Gastroesophageal sphincter (tissue), 4 donors: ENCODE results near the gene KIAA0825. TPM values are rescaled to one million over a fixed set of nuclear protein-coding genes. Genes with fewer than 3 reads are reported as not detected.

Source experiments
- ATAC-seq: fragments of 150-250 bp; one replicate; pipeline ENCODE4 v1.9.1; 2016; ENCODE audit warnings: mild to moderate bottlenecking, moderate library complexity
- H3K27ac ChIP-seq, 4 donors: fragments of 200-600 bp; sonication (generic) in 3 of 4; 1 replicate in 3 of 4; 2 replicates in 1 of 4; pipeline ENCODE4 v1.5.1; 2016 to 2019
- H3K27me3 ChIP-seq: fragments of 200-600 bp; sonication (generic); one replicate; pipeline ENCODE4 v1.5.1; 2019
- H3K36me3 ChIP-seq, 2 donors: fragments of 200-600 bp; sonication (generic); one replicate each; pipeline ENCODE4 v1.5.1; 2019; ENCODE audit warnings: control low read depth in 1 of 2
- H3K4me1 ChIP-seq, 3 donors: fragments of 200-600 bp; sonication (generic); 1 replicate in 2 of 3; 2 replicates in 1 of 3; pipeline ENCODE4 v1.5.1; 2016 to 2019; ENCODE audit warnings: control low read depth in 2 of 3
- H3K4me3 ChIP-seq, 2 donors: fragments of 200-600 bp; sonication (generic); one replicate each; pipeline ENCODE4 v1.5.1; 2019; ENCODE audit warnings: mild to moderate bottlenecking in 1 of 2, moderate library complexity in 1 of 2
- H3K9me3 ChIP-seq, 3 donors: fragments of 200-600 bp; sonication (generic); one replicate each; pipeline ENCODE4 v1.5.1; 2017 to 2019; ENCODE audit warnings: control low read depth in 2 of 3
- EP300 ChIP-seq: sonication (generic); formaldehyde crosslinking; IDR thresholded peaks from one replicate; pipeline ENCODE4 v1.6.1; 2017; ENCODE audit warnings: antibody characterized with exemption, mild to moderate bottlenecking
- POLR2A ChIP-seq, 2 donors: fragments of 450-650 bp; IDR thresholded peaks; one replicate each; pipeline ENCODE4 v1.6.1; 2017; ENCODE audit warnings: antibody characterized with exemption in 2 of 2, mild to moderate bottlenecking in 2 of 2, moderate library complexity in 1 of 2
- POLR2AphosphoS5 ChIP-seq: sonication (generic); formaldehyde crosslinking; IDR thresholded peaks from one replicate; pipeline ENCODE4 v1.6.1; 2017; ENCODE audit warnings: antibody characterized with exemption
- WGBS, 2 donors: methylation state at CpG; one replicate each; pipeline ENCODE4 v1.1.5; 2018; ENCODE audit warnings: low coverage in 1 of 2; 5-methylcytosine and 5-hydroxymethylcytosine counted together
- total RNA-seq, 4 donors: library from RNA; depleted of rRNA; stranded (reverse); fragments of >200 nt; gene quantifications; one replicate each; pipeline ENCODE4 v1.1.0, GENCODE V29; 2016
- TF ChIP-seq, protein P1 (sequence below), 4 experiments: fragments of 200-600 bp in 2 of 4; fragments of 450-650 bp in 2 of 4; sonication (generic) in 1 of 4; IDR thresholded peaks; one replicate each; pipeline ENCODE4 v1.5.1; 2017 to 2019; ENCODE audit warnings: antibody characterized with exemption in 4 of 4, mild to moderate bottlenecking in 2 of 4, moderate library complexity in 2 of 4

KIAA0825 gene
- total RNA-seq, 4 donors from 2014 or later: 3.0 to 7.9 (median 4.8) TPM

DNA sequence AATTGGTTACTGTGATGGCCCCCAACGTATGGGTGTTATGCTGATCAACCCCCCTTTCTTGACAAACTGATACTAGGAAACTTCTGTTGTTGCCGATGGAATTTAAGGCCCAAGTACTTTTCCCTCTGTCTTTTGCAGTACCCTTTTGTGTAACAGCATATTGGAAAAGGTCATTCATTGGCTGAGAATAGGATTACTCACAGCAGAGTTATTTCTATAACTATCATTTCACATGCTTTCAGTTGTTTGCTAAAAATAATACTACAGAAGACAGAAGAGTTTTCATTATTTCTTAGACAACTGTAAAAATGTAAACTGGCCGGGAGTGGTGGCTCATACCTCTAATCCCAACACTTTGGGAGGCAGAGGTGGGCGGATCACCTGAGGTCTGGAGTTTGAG, 329.5 kb downstream of the KIAA0825 start:
- Histone ChIP-seq H3K27ac (no peak overlapping the region), H3K27me3 (no peaks in the 10 kb centered on the region), H3K4me1 (no peaks in the 10 kb centered on the region), H3K9me3 (peaks cover 0 to 19% (median 0%) of the 10 kb centered on the region in 3 donors), H3K4me3 (no peak overlapping the region), H3K36me3 (no peaks in the 10 kb centered on the region)
- TF ChIP-seq, protein P1, sequence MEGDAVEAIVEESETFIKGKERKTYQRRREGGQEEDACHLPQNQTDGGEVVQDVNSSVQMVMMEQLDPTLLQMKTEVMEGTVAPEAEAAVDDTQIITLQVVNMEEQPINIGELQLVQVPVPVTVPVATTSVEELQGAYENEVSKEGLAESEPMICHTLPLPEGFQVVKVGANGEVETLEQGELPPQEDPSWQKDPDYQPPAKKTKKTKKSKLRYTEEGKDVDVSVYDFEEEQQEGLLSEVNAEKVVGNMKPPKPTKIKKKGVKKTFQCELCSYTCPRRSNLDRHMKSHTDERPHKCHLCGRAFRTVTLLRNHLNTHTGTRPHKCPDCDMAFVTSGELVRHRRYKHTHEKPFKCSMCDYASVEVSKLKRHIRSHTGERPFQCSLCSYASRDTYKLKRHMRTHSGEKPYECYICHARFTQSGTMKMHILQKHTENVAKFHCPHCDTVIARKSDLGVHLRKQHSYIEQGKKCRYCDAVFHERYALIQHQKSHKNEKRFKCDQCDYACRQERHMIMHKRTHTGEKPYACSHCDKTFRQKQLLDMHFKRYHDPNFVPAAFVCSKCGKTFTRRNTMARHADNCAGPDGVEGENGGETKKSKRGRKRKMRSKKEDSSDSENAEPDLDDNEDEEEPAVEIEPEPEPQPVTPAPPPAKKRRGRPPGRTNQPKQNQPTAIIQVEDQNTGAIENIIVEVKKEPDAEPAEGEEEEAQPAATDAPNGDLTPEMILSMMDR (IDR thresholded peaks at IDR 0.05): no peak
- no peak for ATAC-seq
- 42 to 46% methylated on average over 3 to 4 of the region's 4 CpGs for WGBS, 2 donors

DNA sequence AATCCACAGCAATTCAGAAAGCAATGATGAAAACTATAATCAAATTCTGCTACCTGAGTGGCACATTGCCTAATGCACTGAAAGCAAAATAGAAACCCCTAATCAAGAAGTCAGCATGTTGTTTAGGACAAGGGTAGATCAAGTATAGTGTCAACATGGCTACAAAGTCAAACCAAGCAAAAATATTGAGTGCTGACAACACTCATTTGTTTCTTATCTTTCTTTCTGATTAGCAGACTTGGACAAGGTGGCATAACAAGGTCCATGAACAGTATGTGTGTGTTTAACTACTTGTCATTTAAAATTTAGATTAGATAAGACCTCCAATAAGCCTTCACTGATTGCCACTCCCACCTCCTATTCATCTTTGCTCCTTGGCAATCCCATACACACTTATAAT, 332.4 kb downstream of the KIAA0825 start:
- no peak for ATAC-seq
- no peak for TF ChIP-seq EP300
- TF ChIP-seq, protein P1 (IDR thresholded peaks at IDR 0.05): no peak
- TF ChIP-seq POLR2AphosphoS5: no peak
- no peak for TF ChIP-seq POLR2A (IDR thresholded peaks at IDR 0.05)
- no peaks in the 10 kb centered on the region for H3K36me3 ChIP-seq
- no peaks in the 10 kb centered on the region for H3K4me1 ChIP-seq
- H3K27me3 ChIP-seq: no peaks in the 10 kb centered on the region
- no peak overlapping the region for H3K4me3 ChIP-seq
- no peak overlapping the region for H3K27ac ChIP-seq
- H3K9me3 ChIP-seq: no peaks in the 10 kb centered on the region

DNA sequence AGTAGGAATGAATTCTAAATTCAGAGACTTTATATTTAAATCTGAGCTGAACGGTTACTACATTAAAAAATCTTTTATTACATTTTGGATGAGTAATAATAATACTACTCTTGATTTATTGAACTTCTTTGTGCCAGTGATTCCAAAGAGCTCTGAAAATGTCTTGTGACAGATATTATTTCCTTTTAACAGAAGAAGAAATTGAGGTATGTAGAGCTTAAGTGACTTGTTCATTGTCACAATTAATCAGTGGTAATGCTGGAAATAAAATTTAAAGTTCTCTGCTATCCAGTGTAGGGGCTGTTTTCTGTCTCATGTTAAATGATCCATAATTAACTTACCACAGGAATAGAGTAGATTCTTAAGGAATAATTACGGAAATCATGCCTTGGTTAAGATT, 335.3 kb downstream of the KIAA0825 start:
- TF ChIP-seq POLR2AphosphoS5: no peak
- no peak for TF ChIP-seq POLR2A (IDR thresholded peaks at IDR 0.05)
- TF ChIP-seq EP300: no peak
- TF ChIP-seq, protein P1 (IDR thresholded peaks at IDR 0.05): no peak
- Histone ChIP-seq H3K9me3 (no peaks in the 10 kb centered on the region), H3K27ac (no peak overlapping the region), H3K4me3 (no peak overlapping the region), H3K36me3 (no peaks in the 10 kb centered on the region), H3K27me3 (no peaks in the 10 kb centered on the region), H3K4me1 (no peaks in the 10 kb centered on the region)
- no peak for ATAC-seq
- WGBS, 2 donors: 52 to 63% methylated on average over 2 of the region's 2 CpGs

DNA sequence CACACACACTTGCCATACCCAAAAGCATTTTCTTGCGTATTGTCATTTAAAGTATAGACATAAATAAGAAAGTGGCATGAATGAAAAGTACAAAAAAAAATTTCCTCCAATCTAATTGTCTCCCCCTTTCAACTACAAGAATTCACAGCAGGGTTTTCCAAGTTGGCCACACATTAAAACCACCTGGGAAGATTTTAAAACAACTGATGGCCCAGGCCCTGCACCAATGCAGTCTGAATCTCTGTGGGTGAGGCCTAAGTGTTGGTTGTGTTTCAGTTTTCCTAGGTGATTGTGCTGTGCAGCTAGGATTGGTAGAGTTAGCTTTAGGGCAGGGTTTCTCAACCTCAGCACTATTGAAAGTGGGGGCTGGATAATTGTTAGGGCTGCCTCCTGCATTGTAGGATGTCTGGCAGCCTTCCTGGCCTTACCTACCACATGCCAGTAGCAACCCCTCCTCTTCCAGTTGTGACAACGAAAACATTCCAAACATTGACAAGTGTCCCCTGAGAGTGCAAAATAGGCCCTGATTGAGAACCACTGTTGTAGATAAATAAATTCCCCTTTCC, 337.1 kb downstream of the KIAA0825 start:
- no peak for TF ChIP-seq POLR2A (IDR thresholded peaks at IDR 0.05)
- no peak for TF ChIP-seq EP300
- TF ChIP-seq POLR2AphosphoS5: no peak
- TF ChIP-seq, protein P1 (IDR thresholded peaks at IDR 0.05): no peak

DNA sequence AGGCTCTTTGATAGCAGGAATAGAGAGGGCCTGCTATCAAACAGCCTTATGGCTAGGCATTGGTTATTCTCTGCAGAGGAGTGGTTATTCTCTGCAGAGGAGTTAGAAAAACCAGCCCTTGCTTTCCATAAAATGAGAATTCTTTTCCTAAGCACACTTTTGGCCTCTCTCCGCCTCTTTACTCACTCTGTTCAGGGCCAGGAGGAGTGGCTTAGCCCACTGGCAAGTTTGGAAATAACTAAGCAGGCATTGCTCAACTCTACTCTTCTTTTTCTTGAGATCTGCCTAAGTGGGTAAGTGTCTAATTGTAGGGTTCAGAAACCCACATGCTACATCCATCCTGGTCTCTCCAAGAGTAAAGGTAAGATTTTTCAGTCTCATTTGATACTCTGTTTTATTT, 341.7 kb downstream of the KIAA0825 start:
- H3K4me1 ChIP-seq: no peaks in the 10 kb centered on the region
- TF ChIP-seq EP300: no peak
- no peak for TF ChIP-seq POLR2A (IDR thresholded peaks at IDR 0.05)
- TF ChIP-seq POLR2AphosphoS5: no peak
- TF ChIP-seq, protein P1 (IDR thresholded peaks at IDR 0.05): no peak
- no peak overlapping the region for H3K27ac ChIP-seq
- WGBS, 2 donors: 67 to 75% methylated on average over 1 of the region's 1 CpG
- no peaks in the 10 kb centered on the region for H3K9me3 ChIP-seq
- H3K4me3 ChIP-seq: no peak overlapping the region
- H3K27me3 ChIP-seq: no peaks in the 10 kb centered on the region
- ATAC-seq: no peak
- no peaks in the 10 kb centered on the region for H3K36me3 ChIP-seq

More for the DNA sequence above, 337.1 kb downstream of the KIAA0825 start:
- Histone ChIP-seq H3K36me3 (no peaks in the 10 kb centered on the region), H3K4me3 (no peak overlapping the region), H3K4me1 (no peaks in the 10 kb centered on the region), H3K9me3 (no peaks in the 10 kb centered on the region), H3K27ac (no peak overlapping the region), H3K27me3 (no peaks in the 10 kb centered on the region)
- ATAC-seq: no peak
- WGBS, 2 donors: 80 to 94% methylated on average over 1 to 2 of the region's 2 CpGs
